ENCODE data around the gene PDZD8. TPM values are rescaled to one million over a fixed set of nuclear protein-coding genes. Genes with fewer than 3 reads are reported as not detected.

Gene PDZD8
- polyA plus RNA-seq, 1 donor from 2014 or later, result 16.3 TPM

DNA sequence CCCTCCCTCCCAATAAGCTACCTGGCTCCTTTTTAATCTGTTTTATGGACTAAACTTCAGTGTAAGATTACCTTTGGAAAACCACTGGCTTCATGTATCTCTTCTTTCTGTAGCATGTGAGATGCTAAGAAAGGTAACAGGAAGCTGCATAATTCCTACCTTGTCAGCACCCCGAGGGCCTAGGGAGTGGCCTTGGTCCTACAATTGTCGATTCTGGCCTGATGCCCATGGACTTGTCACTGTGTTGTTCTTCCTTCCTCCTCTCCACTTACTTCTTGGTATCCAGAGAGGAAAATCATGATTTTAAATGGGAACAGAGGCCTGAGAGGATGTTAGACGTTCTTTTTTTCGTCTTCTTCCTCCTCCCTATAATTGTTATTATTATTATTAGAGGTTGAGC lies 42.9 kb upstream of the PDZD8 start:
- Histone ChIP-seq H3K36me3 (ENCODE audit: insufficient read depth, low read length) (no peaks in the 10 kb centered on the region), H3K9ac (ENCODE audit: low read length) (no peak overlapping the region), H3K9me3 (ENCODE audit: low read length) (peaks cover 7% of the 10 kb centered on the region), H3K27ac (ENCODE audit: low read length) (no peak overlapping the region), H3K4me3 (ENCODE audit: low read length) (no peak overlapping the region), H3K27me3 (ENCODE audit: insufficient read depth, low read depth, low read length) (no peaks in the 10 kb centered on the region), H3F3A (ENCODE audit: insufficient read depth, low read length, poor library complexity, severe bottlenecking) (no peaks in the 10 kb centered on the region), H2AFZ (ENCODE audit: low read depth, low read length) (no peak overlapping the region), H4K20me1 (ENCODE audit: insufficient read depth) (no peaks in the 10 kb centered on the region), H3K9me2 (ENCODE audit: insufficient read depth, low read length) (no peaks in the 10 kb centered on the region), H3K79me2 (replicated peaks; ENCODE audit: insufficient read depth, low read length) (no peaks in the 10 kb centered on the region), H3K4me2 (ENCODE audit: low read length) (no peak overlapping the region)
- TF ChIP-seq RAD21 (conservative IDR thresholded peaks at IDR 0.05) (no peak), EZH2 (IDR thresholded peaks at IDR 0.05; ENCODE audit: borderline replicate concordance, insufficient read depth, low read length, poor library complexity, severe bottlenecking) (no peak)
- TF ChIP-seq, protein P1, sequence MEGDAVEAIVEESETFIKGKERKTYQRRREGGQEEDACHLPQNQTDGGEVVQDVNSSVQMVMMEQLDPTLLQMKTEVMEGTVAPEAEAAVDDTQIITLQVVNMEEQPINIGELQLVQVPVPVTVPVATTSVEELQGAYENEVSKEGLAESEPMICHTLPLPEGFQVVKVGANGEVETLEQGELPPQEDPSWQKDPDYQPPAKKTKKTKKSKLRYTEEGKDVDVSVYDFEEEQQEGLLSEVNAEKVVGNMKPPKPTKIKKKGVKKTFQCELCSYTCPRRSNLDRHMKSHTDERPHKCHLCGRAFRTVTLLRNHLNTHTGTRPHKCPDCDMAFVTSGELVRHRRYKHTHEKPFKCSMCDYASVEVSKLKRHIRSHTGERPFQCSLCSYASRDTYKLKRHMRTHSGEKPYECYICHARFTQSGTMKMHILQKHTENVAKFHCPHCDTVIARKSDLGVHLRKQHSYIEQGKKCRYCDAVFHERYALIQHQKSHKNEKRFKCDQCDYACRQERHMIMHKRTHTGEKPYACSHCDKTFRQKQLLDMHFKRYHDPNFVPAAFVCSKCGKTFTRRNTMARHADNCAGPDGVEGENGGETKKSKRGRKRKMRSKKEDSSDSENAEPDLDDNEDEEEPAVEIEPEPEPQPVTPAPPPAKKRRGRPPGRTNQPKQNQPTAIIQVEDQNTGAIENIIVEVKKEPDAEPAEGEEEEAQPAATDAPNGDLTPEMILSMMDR (IDR thresholded peaks at IDR 0.05; ENCODE audit: poor library complexity, severe bottlenecking), result no peak

DNA sequence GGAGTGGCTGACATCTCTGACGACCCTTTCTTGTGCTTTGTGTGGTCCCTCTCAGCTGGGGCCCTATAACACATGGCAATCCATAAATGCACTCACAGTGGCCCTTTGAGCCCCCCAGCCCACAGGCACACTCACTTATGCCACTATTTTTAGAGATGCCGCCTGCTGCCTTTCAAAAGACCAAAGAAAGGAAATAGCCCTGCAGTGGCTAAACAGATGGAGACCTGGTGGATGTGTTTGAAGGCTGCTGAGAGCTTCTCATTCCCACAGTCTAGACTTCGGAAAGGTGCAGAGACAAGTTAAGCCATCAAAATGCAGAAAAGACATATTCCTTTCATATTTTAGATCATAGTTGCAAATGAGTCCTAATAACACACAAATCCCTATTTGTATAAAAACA lies 42.0 kb upstream of the PDZD8 start:
- Histone ChIP-seq H3K9me3 (ENCODE audit: low read length) (peaks cover 7% of the 10 kb centered on the region), H2AFZ (ENCODE audit: low read depth, low read length) (no peak overlapping the region), H3F3A (ENCODE audit: insufficient read depth, low read length, poor library complexity, severe bottlenecking) (no peaks in the 10 kb centered on the region), H3K27me3 (ENCODE audit: insufficient read depth, low read depth, low read length) (no peaks in the 10 kb centered on the region), H3K27ac (ENCODE audit: low read length) (no peak overlapping the region), H3K4me3 (ENCODE audit: low read length) (no peak overlapping the region), H3K9me2 (ENCODE audit: insufficient read depth, low read length) (no peaks in the 10 kb centered on the region), H3K4me2 (ENCODE audit: low read length) (no peak overlapping the region), H4K20me1 (ENCODE audit: insufficient read depth) (no peaks in the 10 kb centered on the region), H3K79me2 (replicated peaks; ENCODE audit: insufficient read depth, low read length) (no peaks in the 10 kb centered on the region), H3K9ac (ENCODE audit: low read length) (no peak overlapping the region), H3K36me3 (ENCODE audit: insufficient read depth, low read length) (no peaks in the 10 kb centered on the region)
- TF ChIP-seq TAF1 (IDR thresholded peaks at IDR 0.05; ENCODE audit: low read depth), result no peak
- no peak for TF ChIP-seq EZH2 (IDR thresholded peaks at IDR 0.05; ENCODE audit: borderline replicate concordance, insufficient read depth, low read length, poor library complexity, severe bottlenecking)
- TF ChIP-seq, protein P1 (IDR thresholded peaks at IDR 0.05; ENCODE audit: poor library complexity, severe bottlenecking), result no peak
- TF ChIP-seq EP300 (conservative IDR thresholded peaks at IDR 0.05; ENCODE audit: poor library complexity, severe bottlenecking), result no peak
- TF ChIP-seq MXI1 (conservative IDR thresholded peaks at IDR 0.05; ENCODE audit: poor library complexity, severe bottlenecking), result no peak
- TF ChIP-seq, protein P2, sequence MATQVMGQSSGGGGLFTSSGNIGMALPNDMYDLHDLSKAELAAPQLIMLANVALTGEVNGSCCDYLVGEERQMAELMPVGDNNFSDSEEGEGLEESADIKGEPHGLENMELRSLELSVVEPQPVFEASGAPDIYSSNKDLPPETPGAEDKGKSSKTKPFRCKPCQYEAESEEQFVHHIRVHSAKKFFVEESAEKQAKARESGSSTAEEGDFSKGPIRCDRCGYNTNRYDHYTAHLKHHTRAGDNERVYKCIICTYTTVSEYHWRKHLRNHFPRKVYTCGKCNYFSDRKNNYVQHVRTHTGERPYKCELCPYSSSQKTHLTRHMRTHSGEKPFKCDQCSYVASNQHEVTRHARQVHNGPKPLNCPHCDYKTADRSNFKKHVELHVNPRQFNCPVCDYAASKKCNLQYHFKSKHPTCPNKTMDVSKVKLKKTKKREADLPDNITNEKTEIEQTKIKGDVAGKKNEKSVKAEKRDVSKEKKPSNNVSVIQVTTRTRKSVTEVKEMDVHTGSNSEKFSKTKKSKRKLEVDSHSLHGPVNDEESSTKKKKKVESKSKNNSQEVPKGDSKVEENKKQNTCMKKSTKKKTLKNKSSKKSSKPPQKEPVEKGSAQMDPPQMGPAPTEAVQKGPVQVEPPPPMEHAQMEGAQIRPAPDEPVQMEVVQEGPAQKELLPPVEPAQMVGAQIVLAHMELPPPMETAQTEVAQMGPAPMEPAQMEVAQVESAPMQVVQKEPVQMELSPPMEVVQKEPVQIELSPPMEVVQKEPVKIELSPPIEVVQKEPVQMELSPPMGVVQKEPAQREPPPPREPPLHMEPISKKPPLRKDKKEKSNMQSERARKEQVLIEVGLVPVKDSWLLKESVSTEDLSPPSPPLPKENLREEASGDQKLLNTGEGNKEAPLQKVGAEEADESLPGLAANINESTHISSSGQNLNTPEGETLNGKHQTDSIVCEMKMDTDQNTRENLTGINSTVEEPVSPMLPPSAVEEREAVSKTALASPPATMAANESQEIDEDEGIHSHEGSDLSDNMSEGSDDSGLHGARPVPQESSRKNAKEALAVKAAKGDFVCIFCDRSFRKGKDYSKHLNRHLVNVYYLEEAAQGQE (IDR thresholded peaks at IDR 0.05; ENCODE audit: borderline replicate concordance), result no peak
- no peak for TF ChIP-seq SMC3 (conservative IDR thresholded peaks at IDR 0.05; ENCODE audit: poor library complexity)
- no peak for TF ChIP-seq RAD21 (conservative IDR thresholded peaks at IDR 0.05)
